K562 (cell line): ENCODE measurements around the gene ZNF648. TPM values are rescaled to one million over a fixed set of nuclear protein-coding genes. Genes with fewer than 3 reads are reported as not detected.

Source experiments
- AFF4 ChIP-seq: sonication (generic); formaldehyde crosslinking; IDR thresholded peaks from 2 replicates; pipeline ENCODE4 v1.8.0; 2023; ENCODE audit warnings: mild to moderate bottlenecking, missing genetic modification reagents
- CBX8 ChIP-seq: fragments of 200-600 bp; sonication (generic); IDR thresholded peaks from 2 replicates; pipeline ENCODE4 v1.6.1; 2012; ENCODE audit warnings: borderline replicate concordance, mixed run types, low read depth, mild to moderate bottlenecking, moderate library complexity, mixed read lengths, low read length, control low read depth, inconsistent platforms; ENCODE audit not compliant: poor library complexity, severe bottlenecking; ENCODE audit errors: extremely low read depth
- CREB1 ChIP-seq, 2 experiments: sonication (generic) in 1 of 2; formaldehyde crosslinking in 1 of 2; IDR thresholded peaks; 2 replicates each; pipeline versions ENCODE4 v1.6.1 to v1.8.0; 2012 to 2022; ENCODE audit warnings: inconsistent platforms in 1 of 2, mild to moderate bottlenecking in 1 of 2, missing genetic modification reagents in 1 of 2, moderate library complexity in 1 of 2
- DACH1 ChIP-seq: fragments of 450-650 bp; IDR thresholded peaks from 2 replicates; pipeline ENCODE4 v1.6.1; 2018; ENCODE audit not compliant: partially characterized antibody
- FOXK2 ChIP-seq, 2 experiments: fragments of 450-650 bp; IDR thresholded peaks in 1 of 2; conservative IDR thresholded peaks in 1 of 2; 2 replicates each; pipeline ENCODE4 v1.6.1; 2016; ENCODE audit warnings: low read depth in 2 of 2, mild to moderate bottlenecking in 1 of 2
- GATAD2B ChIP-seq: fragments of 450-650 bp; IDR thresholded peaks from 2 replicates; pipeline ENCODE4 v1.6.1; 2017; ENCODE audit warnings: mild to moderate bottlenecking, borderline replicate concordance
- HDAC2 ChIP-seq: fragments of 450-650 bp; IDR thresholded peaks from 2 replicates; pipeline ENCODE4 v1.6.1; 2016; ENCODE audit warnings: mild to moderate bottlenecking
- KDM4B ChIP-seq, 2 experiments: fragments of 450-650 bp in 1 of 2; sonication (generic) in 1 of 2; IDR thresholded peaks; 2 replicates each; pipeline ENCODE4 v1.6.1; 2016 to 2017; ENCODE audit warnings: borderline replicate concordance in 2 of 2, antibody characterized with exemption in 1 of 2, low read depth in 1 of 2, mild to moderate bottlenecking in 1 of 2
- POLR2B ChIP-seq: fragments of 450-650 bp; IDR thresholded peaks from 2 replicates; pipeline ENCODE4 v1.6.1; 2018; ENCODE audit warnings: low read depth; ENCODE audit not compliant: partially characterized antibody
- RHOXF2B ChIP-seq: fragments of 250-450 bp; sonication (Bioruptor Pico); conservative IDR thresholded peaks from 2 replicates; pipeline ENCODE4 v1.5.1; 2021
- TAF9B ChIP-seq: fragments of 450-650 bp; IDR thresholded peaks from 2 replicates; pipeline ENCODE4 v1.6.1; 2018; ENCODE audit warnings: mild to moderate bottlenecking; ENCODE audit not compliant: partially characterized antibody
- TEAD4 ChIP-seq, 2 experiments: sonication (generic) in 1 of 2; formaldehyde crosslinking in 1 of 2; IDR thresholded peaks; 2 replicates each; pipeline versions ENCODE4 v1.6.1 to v1.8.0; 2012 to 2022; ENCODE audit warnings: borderline replicate concordance in 1 of 2, inconsistent platforms in 1 of 2, low read length in 1 of 2, mild to moderate bottlenecking in 1 of 2, missing genetic modification reagents in 1 of 2
- ZNF253 ChIP-seq: fragments of 250-450 bp; sonication (Bioruptor Pico); conservative IDR thresholded peaks from 2 replicates; pipeline ENCODE4 v1.6.1; 2021; ENCODE audit warnings: mild to moderate bottlenecking
- ZNF444 ChIP-seq: fragments of 250-450 bp; sonication (Bioruptor Pico); IDR thresholded peaks from 2 replicates; pipeline ENCODE4 v1.4.0; 2020; ENCODE audit warnings: mild to moderate bottlenecking, moderate library complexity
- ZNF644 ChIP-seq: fragments of 200-800 bp; sonication (Bioruptor generic); IDR thresholded peaks from 2 replicates; pipeline ENCODE4 v1.6.1; 2016; ENCODE audit warnings: low read depth, missing genetic modification characterization, missing compliant biosample characterization
- ZNF778 ChIP-seq: fragments of 450-650 bp; formaldehyde crosslinking; IDR thresholded peaks from 2 replicates; pipeline ENCODE4 v1.4.0; 2020; ENCODE audit warnings: mild to moderate bottlenecking, moderate library complexity
- polyA plus RNA-seq, 8 experiments: library from polyadenylated mRNA; depleted of rRNA in 4 of 8; stranded (reverse) in 5 of 8; unstranded in 3 of 8; fragments of >200 nt; fragmentation: Nextera tagmentation in 2 of 8; fragmentation: Illumina TruSeq in 1 of 8; extraction: Ambion mirVana in 2 of 8; extraction: Trizol in 1 of 8; gene quantifications; 2 replicates each; pipeline versions ENCODE4 v1.2.1 to v1.2.3, GENCODE V29; 2011 to 2014; ENCODE audit warnings: inconsistent platforms in 1 of 8, missing spikeins in 1 of 8
- total RNA-seq, 7 experiments: library from RNA; depleted of rRNA in 6 of 7; stranded (reverse); fragments of >200 nt in 6 of 7; fragmentation: Illumina TruSeq in 2 of 7; extraction: Trizol in 2 of 7; gene quantifications; 2 replicates each; pipeline versions ENCODE4 v1.2.1 to v1.2.3, GENCODE V29; 2011 to 2021; ENCODE audit warnings: low replicate concordance in 1 of 7
- TF ChIP-seq, protein P1 (sequence below): IDR thresholded peaks from 2 replicates; pipeline ENCODE4 v1.6.1; 2011; ENCODE audit not compliant: insufficient read length; ENCODE audit errors: extremely low read depth
- TF ChIP-seq, protein P2 (sequence below): fragments of 250-450 bp; sonication (Bioruptor Pico); IDR thresholded peaks from 2 replicates; pipeline ENCODE4 v1.4.0; 2020; ENCODE audit warnings: borderline replicate concordance

ZNF648 gene
- total and polyA plus RNA-seq, 9 of the 15 experiments (the other 6 are each of a cell fraction or from before 2014, with no cell fraction given) = 0.06 to 0.27 (median 0.18) TPM; not detected in 2

- no peak for TF ChIP-seq AFF4 (CRISPR knock-in tag)
- no peak for TF ChIP-seq ZNF444 (CRISPR knock-in tag)
- no peak for TF ChIP-seq CREB1 (IDR thresholded peaks at IDR 0.05)
- TF ChIP-seq CREB1 (CRISPR knock-in tag; IDR thresholded peaks at IDR 0.05) = no peak
- no peak for TF ChIP-seq DACH1
- TF ChIP-seq ZNF253 (CRISPR knock-in tag) = no peak
- TF ChIP-seq ZNF644 (tag) = no peak
- TF ChIP-seq HDAC2 = 0 out of 2 replicates have a peak, but pooled peaks have one; percentile 32
- TF ChIP-seq, protein P1, sequence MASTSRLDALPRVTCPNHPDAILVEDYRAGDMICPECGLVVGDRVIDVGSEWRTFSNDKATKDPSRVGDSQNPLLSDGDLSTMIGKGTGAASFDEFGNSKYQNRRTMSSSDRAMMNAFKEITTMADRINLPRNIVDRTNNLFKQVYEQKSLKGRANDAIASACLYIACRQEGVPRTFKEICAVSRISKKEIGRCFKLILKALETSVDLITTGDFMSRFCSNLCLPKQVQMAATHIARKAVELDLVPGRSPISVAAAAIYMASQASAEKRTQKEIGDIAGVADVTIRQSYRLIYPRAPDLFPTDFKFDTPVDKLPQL = no peak
- TF ChIP-seq, protein P2, sequence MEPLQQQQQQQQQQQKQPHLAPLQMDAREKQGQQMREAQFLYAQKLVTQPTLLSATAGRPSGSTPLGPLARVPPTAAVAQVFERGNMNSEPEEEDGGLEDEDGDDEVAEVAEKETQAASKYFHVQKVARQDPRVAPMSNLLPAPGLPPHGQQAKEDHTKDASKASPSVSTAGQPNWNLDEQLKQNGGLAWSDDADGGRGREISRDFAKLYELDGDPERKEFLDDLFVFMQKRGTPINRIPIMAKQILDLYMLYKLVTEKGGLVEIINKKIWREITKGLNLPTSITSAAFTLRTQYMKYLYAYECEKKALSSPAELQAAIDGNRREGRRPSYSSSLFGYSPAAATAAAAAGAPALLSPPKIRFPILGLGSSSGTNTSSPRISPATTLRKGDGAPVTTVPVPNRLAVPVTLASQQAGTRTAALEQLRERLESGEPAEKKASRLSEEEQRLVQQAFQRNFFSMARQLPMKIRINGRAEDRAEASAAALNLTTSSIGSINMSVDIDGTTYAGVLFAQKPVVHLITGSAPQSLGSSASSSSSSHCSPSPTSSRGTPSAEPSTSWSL (CRISPR knock-in tag) = no peak
- no peak for TF ChIP-seq KDM4B (IDR thresholded peaks at IDR 0.05; ENCODE audit: borderline replicate concordance in 2 of 2, low read depth in 1 of 2)
- peak; percentile 29; the same call in 1 of the 2 replicates for TF ChIP-seq GATAD2B
- TF ChIP-seq RHOXF2B = no peak
- TF ChIP-seq FOXK2 (conservative IDR thresholded peaks at IDR 0.05 in 1 of 2, IDR thresholded peaks at IDR 0.05 in 1 of 2; ENCODE audit: low read depth in 2 of 2) = peak in 1 of 2 experiments; percentile 34; a peak in 1 of 4 replicates
- peak; percentile 90 for TF ChIP-seq POLR2B
- TF ChIP-seq CBX8 = no peak
- TF ChIP-seq TAF9B = no peak
- no peak for TF ChIP-seq ZNF778
- no peak for TF ChIP-seq TEAD4 (IDR thresholded peaks at IDR 0.05; ENCODE audit: low read length)
- no peak for TF ChIP-seq TEAD4 (CRISPR knock-in tag; IDR thresholded peaks at IDR 0.05; ENCODE audit: borderline replicate concordance)
Measured at GRCh38 chr1:182029379-182030331, 31.9 kb downstream of the ZNF648 start (continued).
